ENCODE data around the gene HBQ1.
A peak's percentile ranks its signal among the peaks of the same experiment; 100 is the strongest.
"Not testable (repeated sequence)": the region's sequence is repeated elsewhere in the genome, so short reads cannot be mapped to it uniquely, and the experiment has no call there.

Gene HBQ1

GRCh38 chr16:154217-155030, 25.8 kb upstream of the HBQ1 start:
- no peak for TF ChIP-seq ZNF274 (IDR thresholded peaks at IDR 0.05; ENCODE audit: low read depth, low read length)
- peak overlapping the region; percentile 15; the same call in 1 of the 2 replicates for H3K4me3 ChIP-seq (ENCODE audit: low read length)

GRCh38 chr16:155031-155398, 25.2 kb upstream of the HBQ1 start:
- no peak for TF ChIP-seq ZNF274 (IDR thresholded peaks at IDR 0.05; ENCODE audit: low read depth, low read length)
- no peak overlapping the region; the same call in 1 of the 2 replicates for H3K4me3 ChIP-seq (ENCODE audit: low read length)

- TF ChIP-seq ZNF274 (IDR thresholded peaks at IDR 0.05; ENCODE audit: low read depth, low read length): no peak
- no peak overlapping the region for H3K4me3 ChIP-seq (ENCODE audit: low read length)
Measured at GRCh38 chr16:159136-159849, 21.0 kb upstream of the HBQ1 start.

- not testable (repeated sequence) for H3K4me3 ChIP-seq (ENCODE audit: low read length)
Measured at GRCh38 chr16:160242-160641, 20.0 kb upstream of the HBQ1 start.

GRCh38 chr16:160691-161190, 19.5 kb upstream of the HBQ1 start:
- TF ChIP-seq ZNF274 (IDR thresholded peaks at IDR 0.05; ENCODE audit: low read depth, low read length): no peak
- no peak overlapping the region for H3K4me3 ChIP-seq (ENCODE audit: low read length)

- no peak for TF ChIP-seq ZNF274 (IDR thresholded peaks at IDR 0.05; ENCODE audit: low read depth, low read length)
- no peak overlapping the region for H3K4me3 ChIP-seq (ENCODE audit: low read length)
Measured at GRCh38 chr16:162271-162991, 17.8 kb upstream of the HBQ1 start.

GRCh38 chr16:163139-163538, 17.1 kb upstream of the HBQ1 start:
- not testable (repeated sequence) for H3K4me3 ChIP-seq (ENCODE audit: low read length)

GRCh38 chr16:163696-164095, 16.6 kb upstream of the HBQ1 start:
- H3K4me3 ChIP-seq (ENCODE audit: low read length): not testable (repeated sequence)

- not testable (repeated sequence) for H3K4me3 ChIP-seq (ENCODE audit: low read length)
Measured at GRCh38 chr16:164134-164823, 16.0 kb upstream of the HBQ1 start.

GRCh38 chr16:164827-165538, 15.3 kb upstream of the HBQ1 start:
- TF ChIP-seq ZNF274 (IDR thresholded peaks at IDR 0.05; ENCODE audit: low read depth, low read length): no peak
- H3K4me3 ChIP-seq (ENCODE audit: low read length): no peak overlapping the region

- H3K4me3 ChIP-seq (ENCODE audit: low read length): no peak within 1 kb of the TSS
- no peak for TF ChIP-seq ZNF274 (IDR thresholded peaks at IDR 0.05; ENCODE audit: low read depth, low read length)
Measured at GRCh38 chr16:165539-166374, 14.5 kb upstream of the HBQ1 start, which contains the start of gene HBM. Gene HBM, plus strand, starts transcription at chr16:165978. Its CDS starts 20 bp downstream, at chr16:165998.

GRCh38 chr16:166375-167121, 13.7 kb upstream of the HBQ1 start:
- H3K4me3 ChIP-seq (ENCODE audit: low read length): no peak overlapping the region
- TF ChIP-seq ZNF274 (IDR thresholded peaks at IDR 0.05; ENCODE audit: low read depth, low read length): no peak
